Muscle layer of colon (tissue), 2 donors: ENCODE results near the gene IQCE.
"Not testable (repeated sequence)": the region's sequence is repeated elsewhere in the genome, so short reads cannot be mapped to it uniquely, and the experiment has no call there.

ENCODE experiments used
- H3K27ac ChIP-seq: one replicate; pipeline ENCODE4 v1.7.0; 2013; ENCODE audit warnings: low read depth, mild to moderate bottlenecking, low read length, moderate library complexity
- H3K27me3 ChIP-seq, 2 donors: one replicate each; pipeline ENCODE4 v1.7.0; 2013; ENCODE audit warnings: low read length in 2 of 2, mild to moderate bottlenecking in 2 of 2; ENCODE audit not compliant: insufficient read depth in 2 of 2, control insufficient read depth in 1 of 2
- H3K36me3 ChIP-seq: one replicate; pipeline ENCODE4 v1.7.0; 2013; ENCODE audit warnings: mild to moderate bottlenecking, low read length; ENCODE audit not compliant: insufficient read depth
- H3K4me1 ChIP-seq: one replicate; pipeline ENCODE4 v1.7.0; 2013; ENCODE audit warnings: mild to moderate bottlenecking, low read length; ENCODE audit not compliant: insufficient read depth
- H3K4me3 ChIP-seq, 2 donors: one replicate each; pipeline ENCODE4 v1.7.0; 2013; ENCODE audit warnings: low read length in 2 of 2, low read depth in 1 of 2, mild to moderate bottlenecking in 1 of 2, moderate library complexity in 1 of 2
- H3K9ac ChIP-seq: one replicate; pipeline ENCODE4 v1.7.0; 2013; ENCODE audit warnings: low read length
- H3K9me3 ChIP-seq: one replicate; pipeline ENCODE4 v1.7.0; 2013; ENCODE audit warnings: mild to moderate bottlenecking, low read length
- donor health status: abdominal sarcoma.
- donor health status: Adenocarcinoma of cecum.

IQCE gene

GRCh38 chr7:2551418-2551817 lies 7.4 kb upstream of the IQCE start:
- Histone ChIP-seq H3K36me3 (peaks cover 11% of the 10 kb centered on the region), H3K27ac (no peak overlapping the region), H3K4me3 (no peak overlapping the region), H3K9ac (no peak overlapping the region), H3K27me3 (no peaks in the 10 kb centered on the region), H3K9me3 (no peaks in the 10 kb centered on the region), H3K4me1 (peaks cover 17% of the 10 kb centered on the region)

GRCh38 chr7:2553108-2553507 lies 5.7 kb upstream of the IQCE start:
- Histone ChIP-seq H3K4me3 (no peak overlapping the region), H3K9me3 (no peaks in the 10 kb centered on the region), H3K27me3 (no peaks in the 10 kb centered on the region), H3K4me1 (peaks cover 19% of the 10 kb centered on the region), H3K27ac (no peak overlapping the region), H3K36me3 (peaks cover 8% of the 10 kb centered on the region), H3K9ac (no peak overlapping the region)

GRCh38 chr7:2553831-2554581 lies 4.8 kb upstream of the IQCE start:
- no peaks in the 10 kb centered on the region for H3K9me3 ChIP-seq
- H3K9ac ChIP-seq = peak overlapping the region; percentile 57
- no peaks in the 10 kb centered on the region for H3K27me3 ChIP-seq
- H3K4me1 ChIP-seq = peaks cover 24% of the 10 kb centered on the region
- peak overlapping the region; percentile 52 for H3K27ac ChIP-seq
- peaks cover 6% of the 10 kb centered on the region for H3K36me3 ChIP-seq
- peak overlapping the region; percentile 80 to 93 for H3K4me3 ChIP-seq

GRCh38 chr7:2554661-2555111 lies 4.1 kb upstream of the IQCE start:
- peaks cover 26% of the 10 kb centered on the region for H3K4me1 ChIP-seq
- peak overlapping the region; percentile 57 for H3K9ac ChIP-seq
- H3K27ac ChIP-seq = peak overlapping the region; percentile 52
- no peaks in the 10 kb centered on the region for H3K9me3 ChIP-seq
- peaks cover 6% of the 10 kb centered on the region for H3K36me3 ChIP-seq
- peak overlapping the region; percentile 80 to 93 for H3K4me3 ChIP-seq
- no peaks in the 10 kb centered on the region for H3K27me3 ChIP-seq

- H3K4me1 ChIP-seq = peaks cover 32% of the 10 kb centered on the region
- peaks cover 6% of the 10 kb centered on the region for H3K36me3 ChIP-seq
- H3K9ac ChIP-seq = peak within 1 kb of the TSS; percentile 57
- no peaks in the 10 kb centered on the region for H3K27me3 ChIP-seq
- H3K27ac ChIP-seq = peak within 1 kb of the TSS; percentile 100
- H3K9me3 ChIP-seq = no peaks in the 10 kb centered on the region
- H3K4me3 ChIP-seq = peak within 1 kb of the TSS; percentile 80 to 93
Observed at GRCh38 chr7:2555121-2556052, 3.4 kb upstream of the IQCE start, which contains the start of gene BRAT1. BRAT1 (minus strand) TSS chr7:2555524; CDS start chr7:2554431, 1,093 bp downstream.

GRCh38 chr7:2559283-2559950 lies 638 bp downstream of the IQCE start:
- H3K4me1 ChIP-seq = peaks cover 18% of the 10 kb centered on the region
- H3K9ac ChIP-seq = no peak overlapping the region
- H3K4me3 ChIP-seq = peak overlapping the region; percentile 81 to 98
- H3K27ac ChIP-seq = peak overlapping the region; percentile 55
- no peaks in the 10 kb centered on the region for H3K9me3 ChIP-seq
- no peaks in the 10 kb centered on the region for H3K36me3 ChIP-seq
- no peaks in the 10 kb centered on the region for H3K27me3 ChIP-seq

- H3K27me3 ChIP-seq, H3K4me3 ChIP-seq, H3K9ac ChIP-seq, H3K4me1 ChIP-seq, H3K27ac ChIP-seq, H3K36me3 ChIP-seq, H3K9me3 ChIP-seq: not testable (repeated sequence)
Observed at GRCh38 chr7:2563955-2564354, 5.2 kb downstream of the IQCE start.

- H3K4me1 ChIP-seq = peaks cover 2% of the 10 kb centered on the region
- no peaks in the 10 kb centered on the region for H3K27me3 ChIP-seq
- no peak overlapping the region for H3K27ac ChIP-seq
- H3K9me3 ChIP-seq = no peaks in the 10 kb centered on the region
- no peak overlapping the region for H3K9ac ChIP-seq
- no peak overlapping the region for H3K4me3 ChIP-seq
- H3K36me3 ChIP-seq = no peaks in the 10 kb centered on the region
Observed at GRCh38 chr7:2564970-2565540, 6.3 kb downstream of the IQCE start.

- H3K4me1 ChIP-seq = no peaks in the 10 kb centered on the region
- H3K27ac ChIP-seq = no peak overlapping the region
- no peak overlapping the region for H3K9ac ChIP-seq
- no peak overlapping the region for H3K4me3 ChIP-seq
- no peaks in the 10 kb centered on the region for H3K36me3 ChIP-seq
- H3K27me3 ChIP-seq = no peaks in the 10 kb centered on the region
- no peaks in the 10 kb centered on the region for H3K9me3 ChIP-seq
Observed at GRCh38 chr7:2566348-2566889, 7.6 kb downstream of the IQCE start.

GRCh38 chr7:2566890-2567678 lies 8.3 kb downstream of the IQCE start:
- Histone ChIP-seq H3K4me1 (no peaks in the 10 kb centered on the region), H3K4me3 (no peak overlapping the region), H3K9ac (no peak overlapping the region), H3K36me3 (no peaks in the 10 kb centered on the region), H3K27ac (no peak overlapping the region), H3K9me3 (no peaks in the 10 kb centered on the region), H3K27me3 (no peaks in the 10 kb centered on the region)
